ENCODE results near the gene LRP1B.

LRP1B gene

DNA sequence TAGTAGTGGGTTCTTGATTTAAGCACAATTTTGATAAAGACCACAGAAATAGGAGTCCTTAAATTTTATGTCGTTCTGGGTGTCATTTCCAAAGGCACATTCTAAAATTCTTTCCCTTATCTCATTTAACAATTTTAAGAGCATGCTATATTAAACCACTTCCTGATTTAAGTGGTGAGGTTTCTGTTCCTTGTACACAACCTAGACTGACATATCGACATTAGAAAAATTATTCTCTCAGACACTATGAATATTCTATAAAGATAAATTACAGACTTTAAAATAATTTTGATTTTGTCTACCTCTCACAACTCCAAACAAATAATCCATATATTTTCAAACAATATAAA is 923.8 kb downstream of the LRP1B start:
- TF ChIP-seq, protein P1, sequence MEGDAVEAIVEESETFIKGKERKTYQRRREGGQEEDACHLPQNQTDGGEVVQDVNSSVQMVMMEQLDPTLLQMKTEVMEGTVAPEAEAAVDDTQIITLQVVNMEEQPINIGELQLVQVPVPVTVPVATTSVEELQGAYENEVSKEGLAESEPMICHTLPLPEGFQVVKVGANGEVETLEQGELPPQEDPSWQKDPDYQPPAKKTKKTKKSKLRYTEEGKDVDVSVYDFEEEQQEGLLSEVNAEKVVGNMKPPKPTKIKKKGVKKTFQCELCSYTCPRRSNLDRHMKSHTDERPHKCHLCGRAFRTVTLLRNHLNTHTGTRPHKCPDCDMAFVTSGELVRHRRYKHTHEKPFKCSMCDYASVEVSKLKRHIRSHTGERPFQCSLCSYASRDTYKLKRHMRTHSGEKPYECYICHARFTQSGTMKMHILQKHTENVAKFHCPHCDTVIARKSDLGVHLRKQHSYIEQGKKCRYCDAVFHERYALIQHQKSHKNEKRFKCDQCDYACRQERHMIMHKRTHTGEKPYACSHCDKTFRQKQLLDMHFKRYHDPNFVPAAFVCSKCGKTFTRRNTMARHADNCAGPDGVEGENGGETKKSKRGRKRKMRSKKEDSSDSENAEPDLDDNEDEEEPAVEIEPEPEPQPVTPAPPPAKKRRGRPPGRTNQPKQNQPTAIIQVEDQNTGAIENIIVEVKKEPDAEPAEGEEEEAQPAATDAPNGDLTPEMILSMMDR (IDR thresholded peaks at IDR 0.05; ENCODE audit: low read depth, low read length, missing control alignments): no peak
- no peak for DNase-seq (ENCODE audit: low read depth)
- H3K4me3 ChIP-seq (ENCODE audit: low read depth, low read length): no peak overlapping the region

DNA sequence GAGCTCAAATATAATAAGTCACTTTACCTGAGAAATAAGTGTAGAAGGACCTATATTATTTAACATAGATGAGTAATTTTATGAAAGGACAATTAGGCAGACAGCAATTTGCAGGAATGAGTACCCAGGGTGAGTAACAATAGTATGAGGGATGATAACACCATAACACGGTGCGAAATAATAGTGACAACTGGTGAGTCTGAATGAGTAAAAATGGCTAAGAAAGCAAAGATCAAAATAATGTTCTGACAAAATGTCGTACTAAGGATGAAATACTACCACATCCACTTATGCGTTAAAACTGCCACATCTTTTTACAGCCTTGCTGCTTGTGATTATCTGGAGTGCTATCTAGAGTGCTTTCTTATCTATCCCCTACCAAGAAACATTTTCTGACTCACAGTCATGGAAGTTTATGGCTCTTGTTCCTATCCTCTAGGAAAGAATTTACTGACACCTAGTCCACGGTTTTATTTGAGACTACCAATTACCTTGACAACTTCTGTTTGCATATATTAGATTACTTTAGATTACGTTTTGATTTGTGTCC is 929.7 kb downstream of the LRP1B start:
- TF ChIP-seq, protein P1 (IDR thresholded peaks at IDR 0.05; ENCODE audit: low read depth, low read length, missing control alignments): no peak
- DNase-seq (ENCODE audit: low read depth): no peak
- no peak overlapping the region for H3K4me3 ChIP-seq (ENCODE audit: low read depth, low read length)

DNA sequence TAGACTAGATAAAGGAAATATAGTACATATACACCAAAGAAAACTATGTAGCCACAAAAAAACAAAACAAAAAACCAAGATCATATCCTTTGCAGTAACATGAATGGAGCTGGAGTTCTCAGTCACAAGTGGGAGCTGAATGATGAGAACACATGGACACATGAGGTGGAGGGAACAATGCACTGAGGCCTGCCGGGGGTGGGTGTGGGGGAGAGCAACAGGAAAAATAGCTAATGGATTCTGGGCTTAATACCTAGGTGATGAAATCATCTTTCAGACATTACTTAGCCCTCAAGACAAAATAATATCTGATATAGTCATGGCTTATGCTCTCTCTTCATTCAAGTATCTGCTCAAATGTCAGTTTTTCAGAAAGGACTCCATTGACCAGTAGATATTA is 930.6 kb downstream of the LRP1B start:
- no peak for DNase-seq (ENCODE audit: low read depth)
- H3K4me3 ChIP-seq (ENCODE audit: low read depth, low read length): no peak overlapping the region
- TF ChIP-seq, protein P1 (IDR thresholded peaks at IDR 0.05; ENCODE audit: low read depth, low read length, missing control alignments): no peak

DNA sequence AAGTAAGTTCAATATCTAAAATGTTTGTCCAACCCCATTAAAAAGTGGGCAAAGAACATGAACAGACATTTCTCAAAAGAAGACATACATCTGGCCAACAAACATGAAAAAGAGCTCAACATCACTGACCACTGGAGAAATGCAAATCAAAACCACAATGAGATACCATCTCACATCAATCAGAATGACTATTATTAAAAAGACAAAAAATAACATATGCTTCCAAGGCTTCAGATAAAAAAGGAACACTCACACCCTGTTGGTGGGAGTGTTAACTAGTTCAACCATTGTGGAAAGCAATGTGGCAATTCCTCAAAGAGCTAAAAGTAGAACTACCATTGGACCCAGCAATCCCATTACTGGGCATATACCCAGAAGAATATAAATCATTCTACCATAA is 931.1 kb downstream of the LRP1B start:
- DNase-seq (ENCODE audit: low read depth): no peak
- H3K4me3 ChIP-seq (ENCODE audit: low read depth, low read length): no peak overlapping the region
- TF ChIP-seq, protein P1 (IDR thresholded peaks at IDR 0.05; ENCODE audit: low read depth, low read length, missing control alignments): no peak

DNA sequence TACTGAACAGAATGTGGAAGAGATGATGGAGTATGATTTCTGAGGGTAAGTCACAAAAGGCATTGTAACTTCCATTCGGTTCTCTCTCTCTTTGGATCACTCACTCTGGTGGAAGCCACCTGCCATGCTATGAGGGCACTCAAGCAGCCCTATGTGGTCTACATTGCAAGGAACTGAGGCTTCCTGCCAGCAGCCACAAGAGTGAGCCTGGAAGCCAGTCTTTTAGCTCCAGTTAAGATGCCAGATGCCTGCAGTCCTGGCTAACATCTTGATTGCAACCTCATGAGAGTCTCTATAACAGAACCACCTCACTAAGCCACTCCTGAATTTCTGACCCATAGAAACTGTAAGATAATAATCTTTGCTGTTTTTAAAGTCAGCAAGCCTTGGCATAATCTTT is 935.7 kb downstream of the LRP1B start:
- TF ChIP-seq, protein P1 (IDR thresholded peaks at IDR 0.05; ENCODE audit: low read depth, low read length, missing control alignments): no peak
- no peak overlapping the region for H3K4me3 ChIP-seq (ENCODE audit: low read depth, low read length)
- no peak for DNase-seq (ENCODE audit: low read depth)

DNA sequence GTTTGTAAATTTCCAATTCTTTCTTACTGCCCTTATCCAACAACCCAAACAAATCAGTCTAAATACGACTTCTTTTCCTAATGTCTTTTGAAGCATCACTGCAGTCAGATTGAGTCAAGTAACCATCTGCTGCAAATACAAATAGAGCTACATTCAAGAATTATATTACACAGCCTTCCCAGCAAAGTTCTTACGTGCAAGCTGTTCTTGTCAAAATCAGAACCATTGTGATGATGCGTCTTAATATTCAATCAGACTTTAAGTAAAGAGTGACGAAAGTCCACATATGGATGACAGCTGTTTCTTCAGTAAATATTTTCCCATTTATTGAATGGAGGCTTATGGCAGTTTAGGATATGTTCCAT is 943.8 kb downstream of the LRP1B start:
- no peak overlapping the region for H3K4me3 ChIP-seq (ENCODE audit: low read depth, low read length)
- TF ChIP-seq, protein P1 (IDR thresholded peaks at IDR 0.05; ENCODE audit: low read depth, low read length, missing control alignments): no peak
- no peak for DNase-seq (ENCODE audit: low read depth)

DNA sequence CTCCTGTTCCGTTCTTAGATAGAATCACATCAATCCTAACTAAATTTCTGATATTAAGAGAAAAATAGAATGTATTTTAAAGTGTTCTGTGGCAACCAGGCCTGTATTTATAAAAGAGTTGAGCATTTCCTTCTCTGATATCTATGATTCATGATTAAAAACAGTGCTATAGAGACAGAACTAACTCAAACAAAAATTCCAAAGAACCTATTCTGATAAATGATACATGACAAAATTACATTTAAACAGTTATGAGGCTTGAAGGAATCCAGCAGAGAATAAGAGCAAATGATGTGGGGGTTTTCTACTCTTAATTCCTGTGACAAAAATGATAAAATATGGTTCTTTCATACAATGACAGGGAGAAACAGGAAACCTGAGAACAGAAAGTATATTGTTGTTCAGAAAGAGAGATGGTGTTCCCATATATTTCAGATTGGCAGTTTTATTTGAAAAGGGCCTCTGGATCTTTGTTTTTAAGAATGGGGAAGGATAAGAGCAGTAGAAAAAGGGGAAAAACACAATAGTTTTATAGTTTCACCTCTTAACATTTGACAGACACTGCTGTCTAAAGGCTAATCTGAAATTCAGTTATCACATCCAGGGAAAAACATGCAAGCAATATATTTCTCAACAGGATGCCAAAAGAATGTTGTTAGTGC is 944.3 kb downstream of the LRP1B start:
- no peak for DNase-seq (ENCODE audit: low read depth)
- TF ChIP-seq, protein P1 (IDR thresholded peaks at IDR 0.05; ENCODE audit: low read depth, low read length, missing control alignments): no peak
- H3K4me3 ChIP-seq (ENCODE audit: low read depth, low read length): no peak overlapping the region

Measured in GM12864 (cell line).